ENCODE results near the gene NFATC2.

NFATC2 gene

DNA sequence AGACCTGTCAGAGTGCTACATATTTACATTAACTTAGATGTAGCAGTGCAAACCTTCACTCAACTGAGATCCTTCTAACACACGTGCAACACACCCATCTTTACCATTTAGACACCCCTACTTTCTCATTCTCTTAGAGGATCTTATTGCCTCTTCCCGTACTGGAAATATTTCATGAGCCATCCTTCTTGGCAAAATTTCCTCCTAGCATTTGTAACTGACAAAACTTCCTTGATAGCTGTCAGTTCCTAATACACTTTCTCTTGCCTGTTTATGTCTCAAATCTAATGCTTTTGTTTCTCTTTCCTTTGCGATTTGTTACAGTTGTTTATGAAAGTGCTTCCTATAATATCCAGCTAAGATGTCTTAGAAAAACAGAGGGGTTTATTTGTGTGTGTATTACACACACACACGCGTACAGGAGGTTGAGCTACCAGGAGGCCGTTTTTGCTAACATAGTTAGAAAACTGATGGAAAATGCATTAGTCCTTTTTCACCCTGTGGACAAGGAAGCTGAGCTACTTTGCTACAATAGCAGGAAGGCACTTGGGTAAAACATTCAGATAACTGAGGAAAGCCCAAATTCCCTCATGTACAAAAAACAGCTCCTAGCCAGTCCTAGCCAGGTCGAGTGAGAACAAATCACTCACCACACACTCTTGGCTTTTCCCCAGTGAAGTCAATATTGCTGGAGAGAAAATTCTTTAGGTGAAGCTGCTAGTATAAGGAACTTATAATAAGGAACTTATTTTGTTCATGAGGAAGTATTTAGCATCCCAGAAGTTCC is 153.6 kb downstream of the NFATC2 start:
- FAIRE-seq: no peak

DNA sequence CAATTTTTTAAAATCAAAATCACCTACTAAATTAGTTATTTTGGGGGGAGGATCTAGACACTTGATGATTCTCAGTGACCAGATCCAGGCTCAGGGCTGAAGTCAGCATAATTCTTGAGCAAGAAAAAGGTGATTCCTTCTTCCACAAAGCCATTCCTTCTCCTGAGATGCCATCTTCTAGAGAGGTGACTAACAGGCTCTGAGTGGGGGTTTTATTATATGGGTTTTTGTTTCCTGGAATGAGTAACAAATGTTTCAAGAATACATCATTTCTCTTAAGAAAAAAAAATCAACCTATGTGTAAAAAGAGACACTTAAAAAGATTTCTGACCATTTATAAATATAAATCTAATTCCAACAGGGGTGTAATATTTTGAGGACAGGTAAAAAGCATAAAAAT is 154.3 kb downstream of the NFATC2 start:
- no peak for FAIRE-seq

DNA sequence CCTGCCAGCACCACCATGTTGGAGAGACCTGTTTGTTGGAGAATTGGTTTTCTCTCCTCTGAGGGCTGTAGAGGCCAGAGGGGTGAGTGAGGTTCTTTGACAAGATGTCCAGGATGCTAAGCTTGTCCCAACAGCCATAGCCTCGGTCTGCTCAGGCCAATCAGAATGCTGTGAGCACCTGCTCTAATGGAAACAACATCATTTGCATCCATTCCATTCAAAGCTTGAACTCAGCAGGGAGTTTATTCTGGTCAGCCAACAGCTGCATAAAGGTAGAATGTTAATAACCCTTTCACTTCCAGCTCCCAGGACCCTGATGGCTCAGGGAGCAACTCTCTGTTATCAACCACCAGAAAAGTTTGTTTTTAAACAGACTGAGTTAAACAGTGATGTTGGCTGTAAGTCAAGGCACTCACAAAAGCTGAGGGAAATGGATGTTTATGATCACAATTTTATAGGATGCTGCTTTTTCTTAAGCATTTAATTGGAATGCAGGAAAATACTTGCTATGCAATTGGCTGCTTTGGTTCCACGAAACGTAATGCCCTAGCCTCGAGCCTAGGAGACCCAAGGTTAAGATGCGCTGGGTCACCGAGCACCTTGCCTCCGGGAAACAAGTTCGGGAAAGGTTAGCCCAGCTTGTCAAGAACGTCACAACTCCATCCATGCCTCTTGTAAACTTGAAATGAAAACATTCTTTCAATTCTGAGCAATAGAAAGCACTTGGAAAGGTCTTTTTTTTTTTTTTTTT is 155.2 kb downstream of the NFATC2 start:
- FAIRE-seq: no peak

DNA sequence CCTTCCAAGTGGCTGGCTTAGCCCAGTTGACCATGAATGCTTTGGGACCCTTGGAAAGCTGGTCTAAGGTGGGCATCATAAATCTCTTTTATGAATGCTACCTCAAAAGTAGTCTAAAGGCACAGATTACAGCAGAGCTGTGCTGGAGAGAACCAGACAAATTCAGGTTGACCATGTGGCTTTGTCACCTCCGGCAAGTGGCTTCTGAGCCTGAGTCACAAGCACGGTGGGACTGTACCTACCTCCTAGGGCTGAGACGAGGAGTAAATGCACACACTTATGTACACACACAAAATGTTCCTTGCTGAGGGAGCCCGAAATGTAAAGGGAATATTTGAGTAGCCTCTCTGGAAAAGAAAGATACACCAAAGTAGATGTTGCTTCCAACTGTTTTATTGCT is 155.9 kb downstream of the NFATC2 start:
- FAIRE-seq: no peak

DNA sequence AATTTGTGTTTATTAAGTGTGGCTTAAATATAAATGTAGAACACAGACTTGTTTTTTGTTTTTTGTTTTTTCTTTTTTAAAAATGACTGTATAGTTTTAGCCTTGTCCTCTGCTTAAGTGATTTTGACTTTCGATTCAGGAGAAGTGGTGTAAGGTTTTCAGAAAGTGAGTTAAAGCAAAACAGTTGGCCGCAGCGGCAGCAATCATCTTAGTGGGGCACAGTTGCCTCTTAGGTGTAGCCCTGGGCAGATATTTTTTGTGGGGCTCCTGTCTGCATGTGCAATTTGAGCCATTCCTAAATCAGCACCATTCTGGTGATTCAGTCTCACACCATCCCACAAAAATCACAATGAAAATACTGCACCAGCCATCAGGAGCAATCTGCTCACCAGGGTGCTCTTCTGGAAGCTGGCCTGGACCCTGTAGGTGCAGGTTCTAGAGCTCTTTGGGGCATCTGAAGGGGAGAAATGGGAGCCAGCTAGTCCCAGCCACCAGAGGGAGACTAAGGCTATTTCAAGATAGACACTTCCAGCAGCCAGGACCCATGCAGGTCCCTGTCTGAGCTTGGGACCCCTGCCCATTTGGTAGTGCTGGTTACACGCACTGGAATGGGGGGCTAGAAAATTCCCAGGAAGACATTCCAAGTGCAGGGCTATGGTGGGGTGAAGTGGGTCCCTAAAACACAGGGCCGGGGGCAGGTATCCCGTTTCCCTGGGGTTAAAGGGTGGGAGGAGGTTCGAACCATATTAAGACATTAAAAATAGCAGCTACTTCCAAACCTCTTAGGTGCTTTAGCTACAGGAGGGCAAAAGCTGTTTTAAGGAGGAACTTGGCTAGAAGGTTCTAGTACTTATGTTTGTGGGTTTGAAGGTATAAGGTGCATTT is 156.6 kb downstream of the NFATC2 start:
- no peak for FAIRE-seq

DNA sequence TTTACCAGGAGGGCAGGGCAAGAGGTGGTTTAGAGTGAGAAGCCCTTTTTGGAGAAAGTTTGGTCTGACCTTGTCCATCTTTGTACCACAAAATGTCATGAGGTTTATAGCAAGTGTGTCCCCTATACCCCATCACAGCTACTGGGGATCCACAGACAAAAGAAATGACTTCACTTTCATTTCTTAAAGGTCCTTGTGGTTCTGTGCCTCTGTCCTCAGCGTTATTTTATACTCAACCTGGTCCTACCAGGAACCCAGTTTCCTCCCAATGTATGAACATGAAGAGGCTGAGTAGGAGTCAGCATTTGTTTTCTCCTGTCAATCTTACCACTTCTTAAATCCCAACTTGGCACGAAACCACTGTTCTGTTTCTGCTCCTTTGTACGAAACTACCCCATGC is 157.6 kb downstream of the NFATC2 start:
- no peak for FAIRE-seq

DNA sequence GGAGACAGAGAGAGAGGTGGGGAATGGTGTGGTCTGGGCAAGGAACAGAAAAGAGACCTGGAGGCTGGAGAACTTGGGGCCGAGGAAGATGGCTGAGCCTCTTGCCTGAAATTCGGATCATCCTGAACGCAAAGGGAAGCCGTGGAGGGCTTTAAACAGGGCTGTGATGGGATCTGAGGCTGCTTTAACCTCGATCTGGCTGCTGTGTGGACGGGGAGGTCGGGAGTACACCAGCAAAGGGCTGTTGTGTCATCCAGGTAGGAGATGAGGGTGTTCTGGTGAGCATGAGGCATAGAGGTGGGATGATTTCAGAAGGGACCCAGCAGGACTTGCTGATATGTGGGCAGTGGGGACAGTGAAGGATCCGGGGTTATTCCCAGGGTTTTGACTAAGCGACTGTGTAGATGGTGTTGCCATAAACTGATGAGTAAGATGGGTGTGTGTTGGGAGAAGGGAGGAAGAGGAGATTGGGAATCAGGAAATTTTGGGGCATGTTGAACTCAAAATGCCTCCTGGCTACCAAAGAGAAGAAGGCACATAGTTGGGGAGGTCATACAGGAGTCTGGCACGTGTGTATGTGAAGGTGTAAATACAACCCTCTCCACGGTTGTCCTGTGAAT is 158.5 kb downstream of the NFATC2 start:
- no peak for FAIRE-seq

DNA sequence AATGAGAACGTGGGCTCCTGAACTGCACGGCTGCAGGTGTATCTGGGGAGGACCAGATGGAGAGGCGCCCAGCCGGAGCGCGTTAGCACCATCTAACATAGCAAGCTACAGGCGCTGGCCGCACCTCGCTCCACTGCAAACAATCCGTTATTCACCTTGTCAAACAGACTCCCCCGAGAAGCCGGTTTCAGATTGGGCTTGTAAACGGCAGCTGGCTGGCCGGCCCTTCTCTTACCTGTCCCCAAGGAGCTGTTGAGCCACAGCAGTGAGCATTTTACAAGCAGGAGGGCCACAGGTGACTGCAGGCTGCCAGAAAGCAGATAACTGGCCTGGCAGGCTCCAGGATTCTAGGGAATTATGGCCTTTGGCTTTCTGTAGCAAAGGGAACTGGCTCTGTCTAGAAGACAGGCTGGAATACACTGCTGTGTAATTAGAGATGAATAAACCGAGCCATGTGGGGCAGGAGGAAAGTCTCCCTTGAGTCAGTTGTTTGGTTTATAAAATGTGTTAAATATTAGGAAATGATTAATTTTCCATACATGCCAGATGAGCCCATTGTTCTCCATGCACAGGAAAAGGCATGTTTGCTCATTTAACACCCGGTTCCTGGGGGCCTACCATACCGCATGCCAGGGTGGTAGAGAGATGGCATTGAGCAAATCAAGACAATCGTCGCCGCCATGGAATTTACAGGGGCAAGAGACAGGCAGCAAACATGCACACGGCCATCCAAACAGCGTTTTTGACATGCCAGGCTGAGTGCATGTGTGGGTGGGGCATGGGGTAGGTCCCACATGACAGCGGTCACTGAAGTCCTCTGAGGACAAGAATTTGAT is 159.3 kb downstream of the NFATC2 start:
- FAIRE-seq: no peak

DNA sequence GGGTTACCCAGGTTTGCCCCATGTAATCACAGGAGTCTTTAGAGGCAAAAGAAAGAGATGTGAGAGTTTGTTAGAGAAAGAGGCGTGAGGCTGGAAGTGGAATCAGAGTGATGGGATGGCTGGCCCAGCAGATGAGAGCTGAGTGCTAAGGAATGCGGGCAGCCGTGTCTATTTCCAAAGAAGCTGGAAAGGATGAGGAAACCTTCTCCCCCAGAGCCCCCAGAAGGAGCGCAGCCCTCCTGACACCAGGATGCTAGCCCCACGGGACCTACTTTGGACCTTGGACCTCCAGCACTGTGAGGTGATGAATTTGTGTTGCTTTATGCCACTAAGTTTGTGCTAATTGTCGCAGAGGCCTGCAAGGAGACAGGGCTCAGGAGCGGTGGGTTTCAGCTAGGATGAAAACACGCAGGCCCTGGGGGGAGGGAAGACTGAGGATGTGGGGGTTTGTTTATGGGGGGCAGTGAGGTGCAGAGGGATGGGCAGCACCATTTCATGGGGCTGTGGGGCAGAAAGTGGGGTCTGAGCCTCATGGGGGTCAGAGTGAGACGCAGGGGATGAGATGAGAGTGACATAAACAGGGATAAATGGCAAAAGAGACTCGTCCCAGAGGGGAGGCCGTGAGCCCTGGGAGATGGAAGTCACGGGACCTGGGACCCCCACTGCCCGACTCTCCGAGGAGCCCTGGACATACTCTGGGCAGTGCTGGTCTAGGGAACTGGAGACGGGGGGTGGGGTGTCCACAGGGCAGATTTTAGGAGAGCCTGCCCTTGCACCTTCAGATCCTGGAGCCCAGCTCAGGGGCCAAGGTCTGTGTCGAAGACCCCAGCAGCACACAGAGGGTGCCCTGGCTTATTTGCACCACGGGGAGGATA is 160.2 kb downstream of the NFATC2 start:
- FAIRE-seq: no peak

DNA sequence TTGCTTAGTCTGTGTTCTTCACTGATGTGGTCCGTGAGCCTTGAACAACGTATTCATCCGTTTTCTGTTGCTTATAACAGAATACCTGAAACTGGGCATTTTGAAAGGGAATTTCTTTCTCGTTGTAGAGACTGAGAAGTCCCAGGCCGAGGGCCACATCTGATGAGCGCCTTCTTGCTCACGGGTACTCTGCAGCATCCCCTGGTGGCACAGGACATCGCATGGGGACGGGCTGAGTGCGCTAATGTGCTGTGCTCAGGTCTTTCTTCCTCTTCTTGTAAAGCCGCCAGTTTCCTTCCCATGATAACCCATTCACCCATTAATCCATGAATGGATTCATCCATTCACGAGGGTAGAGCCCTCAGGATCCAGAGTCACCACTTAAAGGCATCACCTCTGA is 161.0 kb downstream of the NFATC2 start:
- no peak for FAIRE-seq

DNA sequence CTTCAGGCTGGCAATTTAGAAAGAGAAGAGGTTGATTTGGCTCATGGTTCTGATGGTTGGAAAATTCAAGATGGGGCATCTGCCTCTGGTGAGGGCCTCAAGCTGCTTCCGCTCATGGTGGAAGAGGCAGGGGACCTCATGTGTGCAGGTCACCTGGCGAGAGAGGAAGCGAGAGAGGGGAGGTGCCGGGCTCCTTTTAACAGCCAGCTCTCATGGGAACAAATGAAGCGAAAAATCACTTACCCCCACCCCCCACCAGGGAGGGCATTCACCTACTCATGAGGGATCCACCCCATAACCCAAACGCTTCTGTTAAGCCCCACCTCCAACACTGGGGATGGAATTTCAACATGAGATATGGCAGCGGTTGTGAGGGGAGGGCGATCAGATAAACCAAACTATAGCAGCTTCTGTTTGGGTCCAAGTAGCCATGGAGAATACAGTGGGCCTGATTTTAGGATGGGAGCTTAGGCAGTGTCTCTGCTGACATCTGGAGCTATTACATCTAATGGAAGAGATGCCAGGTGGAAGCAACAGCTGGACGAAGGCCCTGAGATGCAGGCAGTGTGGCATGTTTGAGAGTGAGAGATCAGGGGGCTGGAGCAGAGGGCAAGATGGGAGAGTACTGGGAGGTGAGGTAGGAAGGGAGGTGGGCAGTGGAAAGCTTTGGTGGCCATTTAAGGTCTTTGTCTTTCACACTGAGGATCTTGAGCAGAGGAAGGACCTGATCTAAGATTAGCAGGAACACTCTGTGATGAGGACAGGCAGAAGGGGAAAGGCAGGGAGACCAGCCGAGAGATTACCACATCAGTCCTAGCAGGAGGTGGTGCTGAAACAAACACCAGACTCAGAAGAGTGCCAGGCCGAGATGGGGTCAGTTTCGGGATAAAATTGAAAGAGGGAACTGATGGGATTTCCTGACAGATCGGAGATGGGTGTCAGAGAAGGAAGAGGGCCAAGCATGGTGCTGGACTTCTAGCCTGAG is 161.8 kb downstream of the NFATC2 start:
- FAIRE-seq: no peak

DNA sequence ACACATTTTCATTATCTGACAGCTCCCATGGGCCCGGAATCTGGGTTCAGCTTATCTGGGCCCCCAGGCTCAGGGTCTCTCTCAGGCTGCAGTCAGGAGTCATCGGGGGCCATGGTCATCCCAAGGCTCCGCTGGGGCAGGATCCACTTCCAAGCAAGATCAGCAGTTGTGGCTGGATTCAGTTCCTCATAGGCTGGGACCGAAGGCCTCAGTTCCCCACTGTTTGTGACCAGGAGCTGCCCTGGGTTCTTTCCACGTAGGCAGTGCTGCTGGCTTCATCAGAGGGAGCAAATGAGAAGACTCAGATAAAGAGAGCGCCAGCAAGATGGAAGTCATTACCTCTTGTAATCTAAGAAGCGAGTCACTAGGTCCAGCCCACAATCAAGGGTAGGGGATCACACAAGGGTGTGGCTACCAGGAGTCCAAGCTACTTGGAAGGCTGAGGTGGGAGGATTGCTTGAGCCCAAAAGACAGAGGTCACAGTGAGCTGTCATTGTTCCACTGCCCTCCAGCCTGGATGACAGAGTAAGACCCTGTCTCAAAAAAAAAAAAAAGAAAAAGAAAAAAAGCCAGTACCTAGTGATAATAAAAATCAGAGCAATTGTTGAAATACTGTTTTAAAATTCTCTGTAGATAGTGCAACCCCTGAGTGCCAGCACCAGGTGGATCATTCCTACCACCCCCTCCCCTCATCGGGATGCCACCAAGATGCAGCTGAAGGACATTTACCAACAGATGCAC is 162.7 kb downstream of the NFATC2 start:
- no peak for FAIRE-seq

DNA sequence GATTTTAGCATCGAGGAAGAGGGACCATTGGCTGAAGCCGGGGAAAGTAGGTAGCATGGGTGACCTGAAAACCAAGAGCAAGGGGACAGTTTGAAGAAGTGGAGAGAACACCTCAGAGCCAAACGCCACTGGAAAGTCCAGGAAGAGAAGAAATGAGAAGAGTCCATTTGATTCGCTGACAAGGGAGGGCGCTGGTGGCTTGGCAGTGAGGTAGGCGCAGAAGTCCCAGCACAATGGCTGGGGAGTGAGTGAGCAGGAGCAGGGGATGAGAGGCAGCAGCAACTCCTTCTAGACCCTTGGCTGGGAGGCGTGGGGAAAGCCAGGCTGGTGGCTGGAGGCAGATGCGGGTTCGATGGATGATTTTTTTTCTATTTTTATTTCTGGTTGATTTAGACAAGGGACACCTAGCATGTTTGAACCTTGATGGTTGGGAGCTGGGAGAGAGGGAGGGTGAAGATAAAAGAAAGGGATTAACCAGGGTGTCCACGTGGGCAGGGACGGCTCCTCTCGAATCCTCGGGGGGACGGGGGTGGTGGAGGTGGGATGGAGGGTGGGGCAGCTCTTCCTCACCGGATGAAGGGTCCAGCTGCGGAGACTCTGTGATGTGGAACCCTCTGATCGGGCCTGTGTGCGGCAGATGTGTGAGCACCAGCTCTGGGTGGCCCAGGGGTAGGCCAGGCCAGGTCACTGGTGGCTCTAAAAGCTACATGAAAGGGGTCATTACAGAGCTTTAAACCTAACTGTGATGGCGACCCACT is 164.2 kb downstream of the NFATC2 start:
- FAIRE-seq: no peak

DNA sequence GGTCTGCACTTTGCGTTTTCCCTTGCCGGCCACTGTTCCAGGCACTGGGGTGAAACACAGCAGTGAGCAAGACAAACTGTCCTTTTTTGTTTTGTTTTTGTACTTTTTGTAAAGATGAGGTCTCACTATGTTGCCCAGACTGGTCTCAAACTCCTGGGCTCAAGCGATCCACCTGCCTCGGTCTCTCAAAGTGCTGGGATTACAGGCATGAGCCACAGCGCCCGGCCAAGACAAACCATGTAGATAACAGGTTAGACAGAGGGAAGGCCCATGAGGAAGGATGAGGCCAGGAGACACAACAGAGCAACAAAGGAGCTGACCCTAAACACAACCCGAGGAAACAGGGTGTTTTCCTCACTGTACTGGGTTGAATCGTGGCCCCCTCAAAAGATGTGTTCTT is 165.4 kb downstream of the NFATC2 start:
- FAIRE-seq: no peak

DNA sequence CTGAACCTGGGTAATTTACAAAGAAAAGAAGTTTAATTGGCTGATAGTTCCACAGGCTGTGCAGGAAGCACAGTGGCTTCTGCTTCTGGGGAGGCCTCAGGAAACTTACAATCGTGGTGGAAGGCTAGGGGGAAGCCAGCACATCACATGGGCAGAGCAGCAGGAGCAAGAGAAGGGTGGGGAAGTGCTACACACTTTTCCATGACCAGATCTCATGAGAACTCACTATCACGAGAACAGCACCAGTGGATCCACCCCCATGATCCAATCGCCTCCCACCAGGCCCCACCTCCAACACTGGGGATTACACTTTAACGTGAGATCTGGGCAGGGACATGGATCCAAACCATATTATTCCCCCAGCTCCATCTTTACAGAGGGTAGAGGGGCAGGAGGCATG is 166.4 kb downstream of the NFATC2 start:
- FAIRE-seq: no peak

DNA sequence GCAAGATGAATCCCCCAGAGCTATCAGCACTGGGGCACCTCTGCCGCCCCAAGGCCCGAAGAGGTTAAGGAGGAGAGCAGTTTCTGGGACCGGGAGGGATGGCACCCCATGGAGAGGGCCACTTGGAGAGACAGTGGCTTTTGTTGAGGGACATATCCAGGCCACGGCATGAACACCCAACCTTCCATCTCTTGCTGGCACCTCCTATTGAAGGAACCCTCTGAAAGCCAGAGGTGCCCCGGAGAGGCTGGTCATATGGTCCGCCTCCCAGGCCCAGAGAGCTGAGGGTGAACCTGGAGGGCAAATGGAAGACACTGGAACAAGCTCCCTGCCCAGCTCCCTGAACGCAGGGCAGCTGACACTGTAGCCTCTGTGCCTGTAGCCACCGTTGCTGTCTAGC is 167.0 kb downstream of the NFATC2 start:
- no peak for FAIRE-seq

DNA sequence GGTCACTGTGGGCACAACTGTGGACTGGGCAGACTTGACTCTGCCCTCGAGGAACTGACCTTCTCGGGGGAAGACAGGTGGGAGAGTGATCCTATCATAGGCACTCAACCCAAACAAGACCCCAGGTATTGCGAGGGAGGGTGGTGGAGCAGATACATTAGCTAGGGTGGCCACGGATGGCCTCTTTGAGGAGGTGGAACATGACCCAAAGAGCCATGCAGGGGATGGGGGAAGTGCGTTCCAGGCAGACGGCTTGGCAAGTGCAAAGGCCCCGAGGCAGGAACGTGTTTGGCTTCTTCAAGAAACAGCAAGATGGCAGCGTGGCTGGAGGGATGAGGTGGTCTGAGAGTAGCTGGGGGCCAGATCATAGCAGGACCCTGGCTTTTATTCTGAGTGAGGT is 167.6 kb downstream of the NFATC2 start:
- no peak for FAIRE-seq

DNA sequence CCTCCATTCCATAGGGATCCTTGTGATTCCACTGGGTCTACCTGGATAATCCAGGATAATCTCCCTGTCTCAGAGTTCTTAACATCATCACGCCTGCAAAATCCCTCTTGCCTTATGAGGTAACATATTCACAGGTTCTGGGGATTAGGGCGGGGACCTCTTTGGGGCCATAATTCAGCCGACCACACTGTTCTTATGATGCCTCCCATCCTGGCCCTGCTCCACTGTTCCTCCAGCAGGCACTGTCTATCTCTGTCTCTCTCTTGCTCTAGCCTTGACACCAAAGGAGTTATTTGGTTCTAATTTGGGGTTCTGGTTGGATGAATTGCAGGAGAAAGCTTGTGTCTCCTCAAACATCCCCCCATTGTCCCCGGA is 168.1 kb downstream of the NFATC2 start:
- FAIRE-seq: no peak
